ENCODE data around the gene CHD1L. TPM values are rescaled to one million over a fixed set of nuclear protein-coding genes. Genes with fewer than 3 reads are reported as not detected.
"Not testable (repeated sequence)": the region's sequence is repeated elsewhere in the genome, so short reads cannot be mapped to it uniquely, and the experiment has no call there.

The CHD1L gene
- 10 to 100 TPM; 15.9 to 20.5 (median 18.9) TPM for total RNA-seq
- polyA plus RNA-seq = 10 to 100 TPM in 2 of 3 donors, 1 to 10 TPM in 1; 4.8 to 11.6 (median 10.9) TPM
- long read RNA-seq, donor 1, transcript CHD1L-202 (23 exons, 2,967 nt) = major isoform, 14 of 25 reads
- long read RNA-seq, donor 1, partial matches to known transcripts = 3 of 25 reads
- long read RNA-seq, donor 1, other reads (novel, unspliced or antisense) = 7 of 25 reads
- long read RNA-seq, donor 2, transcript CHD1L-202 (23 exons, 2,967 nt) = major isoform, 13 of 65 reads
- long read RNA-seq, donor 2, partial matches to known transcripts = 3 of 65 reads
- long read RNA-seq, donor 2, other reads (novel, unspliced or antisense) = 48 of 65 reads

DNA sequence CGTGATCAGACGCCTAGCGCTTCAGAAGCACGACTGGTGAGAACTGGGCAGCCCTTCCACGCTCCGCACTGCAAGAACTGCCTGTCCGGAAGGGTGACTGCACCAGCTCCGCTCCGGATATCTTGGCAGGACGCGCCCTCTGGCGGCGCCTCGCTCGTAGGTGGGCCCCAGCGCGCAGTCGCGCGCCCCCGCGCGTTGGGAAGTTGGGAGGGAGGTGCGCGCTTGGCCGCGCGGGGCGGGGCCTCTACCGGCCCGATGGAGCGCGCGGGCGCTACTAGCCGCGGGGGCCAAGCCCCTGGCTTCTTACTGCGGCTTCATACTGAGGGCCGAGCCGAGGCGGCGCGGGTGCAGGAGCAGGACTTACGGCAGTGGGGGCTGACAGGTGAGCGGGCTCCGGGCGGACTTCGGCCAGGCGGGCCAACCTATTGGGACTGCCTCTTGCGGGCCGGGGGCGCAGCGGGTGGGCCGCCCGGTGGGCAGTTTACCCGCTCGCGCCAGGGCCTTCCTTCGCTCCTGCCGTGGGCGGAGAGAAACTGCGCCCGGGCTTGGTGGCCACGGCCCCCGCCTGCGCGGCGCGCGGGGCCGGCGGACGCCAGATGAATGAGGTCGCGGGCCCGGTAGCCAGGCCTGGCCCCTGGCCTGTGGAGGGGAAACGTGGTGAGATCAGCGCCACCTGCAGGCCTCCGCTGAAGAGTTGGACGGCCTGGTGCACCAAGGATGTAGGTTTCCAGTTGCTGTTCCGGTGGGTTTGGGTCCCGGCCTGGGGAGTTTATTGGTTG lies at the start of gene CHD1L:
Gene CHD1L (plus strand): TSS at position 236 of the 779 bp plus-strand sequence. CDS start 20 bp downstream, at position 256.
- Histone ChIP-seq H3K36me3 (ENCODE audit: insufficient read depth in 1 of 2, low read depth in 1 of 2) (no peaks in the 10 kb centered on the region), H3K4me1 (peaks cover 30% of the 10 kb centered on the region), H3K27me3 (ENCODE audit: insufficient read depth in 3 of 3, low read length in 2 of 3) (no peaks in the 10 kb centered on the region), H3K9me3 (no peaks in the 10 kb centered on the region), H3K27ac (peak within 1 kb of the TSS; percentile 96), H3K4me3 (peak within 1 kb of the TSS; percentile 79)
- DNase-seq = peak; percentile 96 to 98
- TF ChIP-seq, protein P1, sequence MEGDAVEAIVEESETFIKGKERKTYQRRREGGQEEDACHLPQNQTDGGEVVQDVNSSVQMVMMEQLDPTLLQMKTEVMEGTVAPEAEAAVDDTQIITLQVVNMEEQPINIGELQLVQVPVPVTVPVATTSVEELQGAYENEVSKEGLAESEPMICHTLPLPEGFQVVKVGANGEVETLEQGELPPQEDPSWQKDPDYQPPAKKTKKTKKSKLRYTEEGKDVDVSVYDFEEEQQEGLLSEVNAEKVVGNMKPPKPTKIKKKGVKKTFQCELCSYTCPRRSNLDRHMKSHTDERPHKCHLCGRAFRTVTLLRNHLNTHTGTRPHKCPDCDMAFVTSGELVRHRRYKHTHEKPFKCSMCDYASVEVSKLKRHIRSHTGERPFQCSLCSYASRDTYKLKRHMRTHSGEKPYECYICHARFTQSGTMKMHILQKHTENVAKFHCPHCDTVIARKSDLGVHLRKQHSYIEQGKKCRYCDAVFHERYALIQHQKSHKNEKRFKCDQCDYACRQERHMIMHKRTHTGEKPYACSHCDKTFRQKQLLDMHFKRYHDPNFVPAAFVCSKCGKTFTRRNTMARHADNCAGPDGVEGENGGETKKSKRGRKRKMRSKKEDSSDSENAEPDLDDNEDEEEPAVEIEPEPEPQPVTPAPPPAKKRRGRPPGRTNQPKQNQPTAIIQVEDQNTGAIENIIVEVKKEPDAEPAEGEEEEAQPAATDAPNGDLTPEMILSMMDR (IDR thresholded peaks at IDR 0.05) = peak; percentile 87
- intact Hi-C loops (cut with DNase I) = loop anchor here (1.0 to 2.0 kb wide), 2 partner anchors 68 to 70 kb away; partner anchors contain the start of gene PRKAB2 (in 1 of the 2)
- peak; percentile 94 to 95 (median 94) for ATAC-seq
- WGBS, 3 donors = 0 to 1% (median 0%) methylated on average over 54 to 82 of the region's 82 CpGs

DNA sequence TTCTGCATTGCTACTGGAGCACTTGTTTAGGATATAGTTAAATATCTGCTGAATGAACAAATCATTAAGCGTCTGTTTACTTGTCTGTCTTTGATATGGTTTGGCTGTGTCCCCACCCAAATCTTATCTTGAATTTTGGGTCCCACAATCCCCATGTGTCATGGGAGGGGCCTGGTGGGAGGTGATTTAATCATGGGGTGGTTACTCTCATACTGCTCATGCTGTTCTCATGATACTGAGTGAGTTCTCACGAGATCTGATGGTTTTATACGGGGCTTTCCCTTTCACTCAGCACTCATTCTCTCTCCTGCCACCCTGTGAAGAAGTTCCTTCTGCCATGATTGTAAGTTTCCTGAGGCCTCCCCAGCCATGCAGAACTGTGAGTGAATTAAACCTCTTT lies 45.2 kb upstream of the CHD1L start:
- H3K9me3 ChIP-seq; ATAC-seq; DNase-seq; H3K27ac ChIP-seq; H3K36me3 ChIP-seq (ENCODE audit: insufficient read depth in 1 of 2, low read depth in 1 of 2); H3K4me1 ChIP-seq; H3K4me3 ChIP-seq; H3K27me3 ChIP-seq (ENCODE audit: insufficient read depth in 3 of 3, low read length in 2 of 3); intact Hi-C loops (cut with DNase I): not testable (repeated sequence)
- WGBS, 3 donors = 57 to 95% (median 75%) methylated on average over 3 of the region's 3 CpGs

DNA sequence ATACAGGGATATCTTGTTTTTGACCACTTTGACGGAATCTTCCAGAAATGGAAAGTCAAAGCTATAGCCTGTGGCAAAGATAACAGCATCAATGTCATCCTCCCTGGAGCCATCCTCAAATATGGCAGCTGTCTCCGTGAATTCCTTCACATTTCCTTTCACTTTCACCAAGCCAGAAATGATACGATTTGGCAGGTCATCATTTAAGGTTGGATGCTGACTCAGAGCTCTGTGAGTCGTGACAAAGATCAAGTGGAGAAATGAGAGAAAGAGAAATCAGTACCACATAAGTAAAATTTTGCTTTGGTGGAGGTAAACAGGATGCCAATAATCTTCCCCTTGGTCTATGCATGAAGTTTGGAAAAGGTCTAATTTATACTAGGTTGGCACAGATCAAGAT lies 41.2 kb upstream of the CHD1L start:
- no peak for DNase-seq
- peaks cover 0 to 6% of the 10 kb centered on the region in 2 donors for H3K36me3 ChIP-seq (ENCODE audit: insufficient read depth in 1 of 2, low read depth in 1 of 2)
- WGBS, 3 donors = 72 to 87% (median 76%) methylated on average over 4 of the region's 4 CpGs

DNA sequence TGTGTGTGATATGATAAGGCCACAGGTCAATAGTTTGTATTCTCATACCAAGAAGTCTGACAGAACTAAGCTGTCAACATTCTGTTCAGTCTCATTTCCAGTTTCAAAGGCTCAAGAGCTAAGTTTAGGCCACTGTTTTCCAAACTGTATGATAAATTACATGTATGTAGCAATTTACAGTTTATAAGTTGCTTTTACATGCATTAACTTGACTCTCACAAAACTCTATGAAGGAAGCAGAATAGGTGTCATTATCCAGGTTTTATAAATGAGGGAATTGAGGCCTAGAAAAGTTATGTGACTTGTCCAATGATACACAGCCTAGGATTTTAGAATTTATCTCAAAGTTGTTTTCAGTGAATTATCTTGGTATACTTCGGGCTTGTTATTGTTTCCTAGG lies 40.7 kb upstream of the CHD1L start:
- no peak for DNase-seq
- ATAC-seq = no peak
- Histone ChIP-seq H3K27me3 (ENCODE audit: insufficient read depth in 3 of 3, low read length in 2 of 3) (no peaks in the 10 kb centered on the region), H3K4me3 (no peak overlapping the region), H3K4me1 (no peaks in the 10 kb centered on the region), H3K9me3 (no peaks in the 10 kb centered on the region), H3K36me3 (ENCODE audit: insufficient read depth in 1 of 2, low read depth in 1 of 2) (peaks cover 0 to 6% of the 10 kb centered on the region in 2 donors), H3K27ac (no peak overlapping the region)
- intact Hi-C loops (cut with DNase I) = no loop called here
- TF ChIP-seq, protein P1 (IDR thresholded peaks at IDR 0.05) = no peak
- 97% methylated on average over 1 of the region's 1 CpG for WGBS, 3 donors

More for the DNA sequence above, 41.2 kb upstream of the CHD1L start:
- H3K9me3 ChIP-seq = no peaks in the 10 kb centered on the region
- no peak overlapping the region for H3K4me3 ChIP-seq
- ATAC-seq = no peak
- intact Hi-C loops (cut with DNase I) = no loop called here
- no peaks in the 10 kb centered on the region for H3K4me1 ChIP-seq
- no peaks in the 10 kb centered on the region for H3K27me3 ChIP-seq (ENCODE audit: insufficient read depth in 3 of 3, low read length in 2 of 3)
- TF ChIP-seq, protein P1 (IDR thresholded peaks at IDR 0.05) = no peak
- H3K27ac ChIP-seq = no peak overlapping the region

DNA sequence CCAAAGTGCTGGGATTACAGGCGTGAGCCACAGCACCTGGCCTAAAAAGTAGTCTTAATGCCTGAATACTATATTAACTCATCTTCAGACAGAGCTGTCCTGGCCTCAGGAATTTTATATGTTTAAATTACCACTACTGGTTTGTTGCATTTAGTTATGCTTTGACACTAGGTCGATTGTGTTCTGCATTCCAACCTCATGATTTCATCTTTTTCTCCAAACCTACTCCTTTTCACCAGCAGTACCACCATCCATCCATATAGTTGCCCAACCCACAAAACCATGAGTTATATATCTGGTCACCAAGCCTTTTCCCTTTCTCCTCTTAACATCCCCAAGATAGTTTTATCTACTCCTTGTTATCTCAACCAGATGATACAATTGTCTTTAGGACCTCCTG lies 39.9 kb upstream of the CHD1L start:
- WGBS, 3 donors = 62 to 65% (median 63%) methylated on average over 2 of the region's 2 CpGs
- Histone ChIP-seq H3K4me3 (no peak overlapping the region), H3K4me1 (no peaks in the 10 kb centered on the region), H3K9me3 (no peaks in the 10 kb centered on the region), H3K27ac (no peak overlapping the region), H3K36me3 (ENCODE audit: insufficient read depth in 1 of 2, low read depth in 1 of 2) (peaks cover 0 to 6% of the 10 kb centered on the region in 2 donors), H3K27me3 (ENCODE audit: insufficient read depth in 3 of 3, low read length in 2 of 3) (no peaks in the 10 kb centered on the region)
- intact Hi-C loops (cut with DNase I) = no loop called here
- DNase-seq (no peak), ATAC-seq (no peak)
- TF ChIP-seq, protein P1 (IDR thresholded peaks at IDR 0.05) = no peak
